OCI-LY1 (cell line): ENCODE data around the gene TNFRSF1A.

ENCODE experiments used
- EZH2 ChIP-seq: fragments of 200-600 bp; sonication (generic), shearing (Covaris generic); IDR thresholded peaks from 2 replicates; pipeline ENCODE4 v1.8.0; 2017; ENCODE audit warnings: borderline replicate concordance, mixed run types, mild to moderate bottlenecking, antibody characterized with exemption, low read length, moderate library complexity, mixed read lengths
- TF ChIP-seq, protein P1 (sequence below): fragments of 200-600 bp; sonication (generic), shearing (Covaris generic); IDR thresholded peaks from 2 replicates; pipeline ENCODE4 v1.5.1; 2017; ENCODE audit warnings: mild to moderate bottlenecking, antibody characterized with exemption, low read length, moderate library complexity, mixed read lengths

DNA sequence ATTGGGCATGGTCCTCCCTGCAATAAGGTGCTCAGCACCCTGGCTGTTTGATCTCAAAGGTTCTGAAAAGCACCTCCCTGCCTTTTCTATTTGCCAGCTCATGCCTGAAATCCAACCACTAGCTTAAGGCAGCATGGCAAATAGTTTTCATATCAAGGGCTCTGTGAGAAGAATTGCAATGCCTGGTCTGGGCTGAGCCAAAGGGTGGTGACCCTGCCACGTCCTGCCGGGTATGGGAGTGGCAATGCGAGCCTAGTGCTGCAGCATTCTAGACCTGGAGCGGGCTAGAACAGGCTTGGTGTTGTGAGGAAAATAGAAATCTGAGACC is 35.8 kb upstream of the TNFRSF1A start:
- TF ChIP-seq, protein P1, sequence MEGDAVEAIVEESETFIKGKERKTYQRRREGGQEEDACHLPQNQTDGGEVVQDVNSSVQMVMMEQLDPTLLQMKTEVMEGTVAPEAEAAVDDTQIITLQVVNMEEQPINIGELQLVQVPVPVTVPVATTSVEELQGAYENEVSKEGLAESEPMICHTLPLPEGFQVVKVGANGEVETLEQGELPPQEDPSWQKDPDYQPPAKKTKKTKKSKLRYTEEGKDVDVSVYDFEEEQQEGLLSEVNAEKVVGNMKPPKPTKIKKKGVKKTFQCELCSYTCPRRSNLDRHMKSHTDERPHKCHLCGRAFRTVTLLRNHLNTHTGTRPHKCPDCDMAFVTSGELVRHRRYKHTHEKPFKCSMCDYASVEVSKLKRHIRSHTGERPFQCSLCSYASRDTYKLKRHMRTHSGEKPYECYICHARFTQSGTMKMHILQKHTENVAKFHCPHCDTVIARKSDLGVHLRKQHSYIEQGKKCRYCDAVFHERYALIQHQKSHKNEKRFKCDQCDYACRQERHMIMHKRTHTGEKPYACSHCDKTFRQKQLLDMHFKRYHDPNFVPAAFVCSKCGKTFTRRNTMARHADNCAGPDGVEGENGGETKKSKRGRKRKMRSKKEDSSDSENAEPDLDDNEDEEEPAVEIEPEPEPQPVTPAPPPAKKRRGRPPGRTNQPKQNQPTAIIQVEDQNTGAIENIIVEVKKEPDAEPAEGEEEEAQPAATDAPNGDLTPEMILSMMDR = no peak
- TF ChIP-seq EZH2 = no peak
